GM15510 (cell line): ENCODE measurements around the gene KIAA0753.

ENCODE experiments used
- POLR2A ChIP-seq: IDR thresholded peaks from 3 replicates; pipeline ENCODE4 v1.6.1; 2011; ENCODE audit warnings: borderline replicate concordance; ENCODE audit not compliant: insufficient read length; ENCODE audit errors: extremely low read depth

The KIAA0753 gene

DNA sequence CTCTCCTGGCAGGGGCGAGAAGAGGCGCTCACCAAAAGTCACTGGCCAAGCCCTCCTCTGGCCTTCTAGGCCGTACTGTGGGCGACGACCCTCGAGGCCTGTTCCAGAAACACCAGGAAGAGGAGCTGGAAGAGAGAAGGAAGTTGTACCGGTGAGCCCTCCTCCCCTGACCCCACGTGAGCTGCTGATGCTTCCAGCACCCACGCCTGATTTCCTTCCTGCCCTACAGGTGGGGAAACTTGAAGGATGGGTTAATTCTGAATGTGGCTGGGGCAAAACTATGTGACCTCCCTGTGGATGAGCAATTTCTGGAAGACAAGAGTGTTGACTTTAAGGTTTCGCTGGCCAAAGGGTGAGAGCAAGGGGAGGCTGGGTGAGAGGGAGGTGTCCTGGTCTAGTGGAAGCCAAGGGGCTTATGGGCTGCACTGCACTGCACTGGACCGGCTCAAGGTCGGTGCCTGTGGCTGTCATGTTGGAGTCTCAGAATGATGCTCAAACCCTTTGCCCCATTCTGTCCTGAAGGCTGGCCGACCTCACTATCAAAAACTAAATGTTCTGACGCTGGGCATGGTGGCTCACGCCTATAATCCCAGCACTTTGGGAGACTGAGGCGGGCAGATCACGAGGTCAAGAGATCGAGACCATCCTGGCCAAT, 17.2 kb upstream of the KIAA0753 start:
- TF ChIP-seq POLR2A: no peak

DNA sequence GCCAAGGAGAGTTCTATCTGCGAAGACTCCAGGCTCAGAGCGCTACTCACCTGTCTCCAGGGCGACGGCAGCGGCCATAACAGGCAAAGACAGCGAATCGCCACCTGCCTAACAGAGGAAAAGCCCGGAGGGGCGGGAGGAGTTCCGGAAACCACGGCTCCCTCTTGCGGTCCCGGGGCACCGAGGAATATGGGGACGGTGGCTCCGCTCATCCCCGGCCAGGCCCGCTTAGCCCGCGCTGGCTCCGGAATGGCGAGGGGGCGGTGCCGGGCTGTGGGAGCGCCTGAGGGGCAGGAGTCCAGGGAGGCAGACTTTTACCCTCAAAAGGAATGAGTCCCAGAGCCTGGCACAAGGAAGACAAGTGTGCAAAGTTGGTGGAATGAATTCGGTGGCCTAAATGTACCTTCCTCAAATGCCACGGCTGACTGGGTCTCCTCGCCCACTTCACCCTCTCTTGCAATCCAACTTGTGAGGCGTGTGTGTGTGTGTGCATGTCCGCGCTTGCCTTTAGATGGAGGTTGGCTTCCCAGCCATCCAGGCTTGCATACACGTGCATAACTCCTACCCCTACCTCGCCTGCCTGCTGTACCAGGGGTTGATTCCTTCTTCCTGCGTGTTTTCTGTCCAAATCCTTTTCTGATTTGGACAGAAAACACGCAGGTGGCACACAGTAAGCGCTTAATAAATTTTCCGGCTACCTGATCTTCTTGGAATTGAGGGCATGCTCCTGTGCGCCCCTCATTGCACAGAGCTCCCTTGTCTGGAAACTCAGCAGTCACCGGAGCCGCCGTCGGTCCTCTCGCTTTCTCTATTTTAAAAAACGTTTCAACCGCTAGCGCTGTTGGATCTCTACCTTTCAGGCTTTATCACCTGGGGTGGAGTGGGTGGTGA, 14.6 kb upstream of the KIAA0753 start:
- TF ChIP-seq POLR2A: no peak

DNA sequence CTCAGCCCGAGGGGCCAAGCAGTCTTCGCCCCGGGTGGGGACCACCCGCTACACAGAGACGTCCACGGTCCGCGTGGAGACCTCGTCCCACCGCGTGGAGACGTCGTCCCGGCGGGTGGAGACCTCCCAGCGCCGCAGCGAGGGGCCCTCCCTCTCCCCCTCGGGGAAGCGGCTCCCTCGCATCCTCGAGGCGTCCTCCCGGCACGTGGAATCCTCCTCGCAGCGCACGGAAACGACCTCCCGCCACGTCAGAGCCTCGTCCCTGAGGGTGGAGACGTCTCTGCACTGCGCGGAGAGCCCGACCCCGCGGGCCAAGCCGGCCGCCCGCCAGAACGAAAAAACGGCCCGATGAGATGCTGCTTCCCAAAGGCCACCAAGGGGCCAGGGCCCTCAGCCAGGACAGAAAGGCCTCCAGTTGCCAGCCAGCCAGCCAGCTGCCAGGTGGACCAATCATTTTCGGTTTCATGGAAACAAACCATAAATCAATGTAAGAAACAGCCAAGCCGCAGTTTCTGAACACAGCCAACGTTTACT, 11.5 kb upstream of the KIAA0753 start:
- no peak for TF ChIP-seq POLR2A

DNA sequence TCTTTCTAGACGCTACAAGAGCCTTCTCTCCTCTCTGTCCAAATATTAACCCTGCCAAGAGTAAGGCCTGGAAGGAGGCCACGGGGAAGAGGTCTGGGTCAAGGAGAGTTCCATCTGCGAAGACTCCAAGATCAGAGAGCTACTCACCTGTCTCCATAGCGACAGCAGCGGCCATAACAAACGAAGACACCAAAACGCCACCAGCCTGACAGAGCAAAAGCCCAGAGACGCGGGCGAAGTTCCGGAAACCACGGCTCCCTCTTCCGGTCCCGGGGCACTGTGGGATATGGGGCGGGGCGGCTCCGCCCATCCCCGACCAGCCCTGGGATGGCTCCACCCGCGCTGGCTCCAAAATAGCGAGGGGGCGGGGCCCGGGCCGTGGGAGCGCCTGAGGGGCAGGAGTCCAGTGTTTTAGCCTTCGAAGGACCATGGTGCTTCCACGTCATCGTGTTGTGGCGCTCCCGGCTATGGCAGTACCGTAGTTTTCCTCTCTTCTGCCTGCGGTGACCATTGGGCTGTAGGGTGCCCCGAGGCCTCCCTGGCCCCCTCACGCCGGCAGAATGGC, 10.9 kb upstream of the KIAA0753 start, which contains the start of the genes C17orf100 and MED31:
Gene C17orf100 (plus strand): TSS at position 409 of the 565 bp plus-strand sequence. CDS start 152 bp downstream, at position 561.
Gene MED31 (minus strand): TSS at position 252 of the 565 bp plus-strand sequence. CDS start 77 bp downstream, at position 175.
- TF ChIP-seq POLR2A: peak; percentile 69

DNA sequence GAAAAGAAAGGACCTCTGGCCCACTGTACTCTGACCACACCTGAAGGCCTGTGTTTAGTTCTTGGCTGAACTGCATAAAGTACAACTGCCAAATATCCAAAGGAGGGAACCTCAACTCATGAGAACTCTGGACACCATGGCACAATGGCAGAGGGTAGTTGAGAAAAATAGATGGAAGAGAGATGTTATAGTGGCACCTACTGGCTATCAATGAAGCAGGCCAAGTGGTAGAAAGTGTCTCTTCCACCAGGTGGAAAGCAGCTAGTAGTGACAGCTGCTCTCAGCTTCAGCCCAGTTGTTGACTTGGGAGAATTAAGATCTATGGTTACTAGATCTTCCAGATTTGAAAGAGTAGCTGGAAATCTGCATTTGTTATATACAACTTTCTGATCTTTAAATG, 7.7 kb upstream of the KIAA0753 start:
- no peak for TF ChIP-seq POLR2A

DNA sequence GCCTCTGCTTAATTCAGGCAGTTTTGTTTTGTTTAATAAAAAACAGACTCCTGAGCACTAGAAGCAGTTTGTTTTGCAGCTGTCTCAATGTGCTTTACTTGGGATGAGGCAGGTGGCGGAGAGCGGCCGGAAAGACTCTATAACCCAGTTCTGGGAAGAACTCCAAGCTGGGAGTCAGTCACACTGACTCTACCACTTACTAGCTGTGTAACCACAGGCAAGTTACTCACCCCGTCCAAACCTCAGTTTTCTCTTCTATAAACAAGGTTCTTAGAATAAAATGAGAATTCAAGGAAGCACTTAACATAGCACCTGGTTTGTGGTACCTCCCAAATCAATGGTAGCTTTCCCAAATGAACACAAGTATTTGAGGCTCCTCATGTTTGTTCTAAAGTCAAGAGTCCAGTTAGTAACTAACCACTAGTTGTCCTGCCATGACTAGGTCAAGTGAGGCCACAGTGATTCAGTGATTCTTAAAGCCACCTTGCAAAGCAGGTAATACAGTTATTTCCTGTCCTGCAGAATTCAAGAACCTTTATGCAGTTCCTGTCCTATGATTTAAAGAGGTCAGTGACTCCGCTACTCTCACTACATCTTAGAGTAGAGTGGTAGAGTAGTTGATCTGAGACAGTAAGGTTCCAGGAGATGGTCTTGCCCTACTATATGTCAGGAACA, 3.1 kb upstream of the KIAA0753 start:
- TF ChIP-seq POLR2A: no peak

DNA sequence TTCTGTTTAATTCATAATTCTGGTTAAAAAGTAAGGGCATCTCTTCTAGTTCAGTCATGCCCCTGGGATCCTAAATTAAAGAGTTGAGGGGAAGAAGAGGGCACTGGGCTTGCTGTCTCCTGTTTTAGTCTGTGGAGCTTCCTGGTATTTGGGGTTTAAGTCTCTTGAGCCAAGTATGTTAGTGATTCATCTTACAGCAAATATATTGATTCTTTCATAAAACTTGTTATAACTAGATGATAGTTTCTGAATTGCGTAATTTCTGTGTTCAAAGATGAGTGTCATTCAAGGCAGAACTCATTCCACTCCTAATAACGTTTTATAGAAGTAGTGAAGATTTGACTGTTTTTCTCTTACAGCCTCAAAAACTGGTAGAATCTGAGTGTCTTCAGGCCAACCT, 2.1 kb upstream of the KIAA0753 start:
- TF ChIP-seq POLR2A: no peak

DNA sequence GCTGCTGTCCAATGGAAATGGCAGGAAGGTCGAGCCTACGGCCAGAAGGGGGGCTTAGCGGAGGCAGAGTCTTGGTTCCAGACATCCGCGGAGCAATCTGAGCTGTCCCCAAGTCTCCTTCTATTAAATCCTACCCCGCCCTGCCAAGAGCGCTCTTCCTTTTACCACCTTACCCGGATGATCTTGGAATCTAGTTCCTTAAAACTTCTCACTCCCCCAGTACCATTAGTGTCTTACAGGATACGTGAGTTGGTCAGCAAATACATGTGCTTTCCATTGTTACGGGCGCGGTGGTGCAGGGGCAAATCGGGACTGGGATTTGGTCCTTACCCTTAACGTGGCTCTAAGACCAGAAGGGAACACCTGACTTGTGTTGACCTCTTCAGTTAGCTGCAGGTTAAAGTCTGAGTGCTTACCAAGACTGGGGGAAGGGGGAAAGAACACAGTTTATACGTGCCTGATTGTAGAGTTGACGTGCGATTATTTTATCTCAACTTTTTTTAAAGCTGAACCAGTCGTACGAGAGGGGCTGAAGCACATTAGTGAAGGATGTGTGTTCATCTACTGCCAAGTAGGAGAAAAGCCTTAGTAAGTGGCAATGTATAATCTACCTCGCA, 844 bp upstream of the KIAA0753 start:
- TF ChIP-seq POLR2A: no peak

DNA sequence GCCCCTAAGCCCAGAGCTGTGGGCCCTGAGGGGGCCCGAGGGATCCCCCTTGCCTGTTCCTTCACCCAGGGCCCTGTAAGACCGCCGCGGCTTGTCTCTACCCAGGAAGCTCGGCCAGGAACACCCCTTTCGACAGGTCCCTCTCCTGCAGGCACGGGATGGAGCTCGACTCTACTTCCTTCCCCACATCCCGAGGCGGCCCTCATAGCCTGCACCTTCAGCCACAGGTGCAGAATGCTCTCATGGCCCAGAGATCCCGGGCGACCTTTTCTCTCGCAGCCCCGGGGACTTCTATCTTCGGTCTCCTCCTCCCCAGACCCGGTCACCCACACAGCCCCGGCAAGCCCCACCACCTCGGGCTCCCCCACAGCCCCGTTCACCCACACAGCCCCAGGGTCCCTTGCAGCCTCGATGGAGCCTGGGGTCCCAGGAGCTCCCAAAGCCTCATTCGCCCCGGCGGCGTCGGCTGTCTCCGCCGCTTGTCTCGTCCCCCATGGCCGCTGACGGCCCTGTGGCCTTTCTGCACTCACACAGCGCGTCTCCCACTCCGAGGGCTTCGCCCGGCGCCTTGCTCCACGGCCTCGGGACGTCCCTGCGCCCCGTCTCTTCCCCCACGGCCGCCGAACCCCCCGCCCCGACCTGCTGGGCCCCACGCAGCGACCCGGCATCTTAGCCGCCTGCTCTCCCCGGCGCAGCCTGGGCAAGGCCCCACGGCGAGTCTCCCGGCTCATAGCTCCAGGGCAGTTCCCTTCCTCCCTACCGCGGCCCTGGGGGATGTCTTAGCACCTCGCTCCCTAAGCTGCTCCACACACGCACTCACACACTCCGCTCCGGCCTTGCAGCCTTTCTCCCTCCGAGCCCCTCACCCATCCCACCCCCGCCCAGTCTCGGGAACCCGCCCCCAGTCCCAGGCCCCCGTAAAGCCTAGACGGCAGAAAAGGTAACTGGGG, 650 bp downstream of the KIAA0753 start:
- no peak for TF ChIP-seq POLR2A

DNA sequence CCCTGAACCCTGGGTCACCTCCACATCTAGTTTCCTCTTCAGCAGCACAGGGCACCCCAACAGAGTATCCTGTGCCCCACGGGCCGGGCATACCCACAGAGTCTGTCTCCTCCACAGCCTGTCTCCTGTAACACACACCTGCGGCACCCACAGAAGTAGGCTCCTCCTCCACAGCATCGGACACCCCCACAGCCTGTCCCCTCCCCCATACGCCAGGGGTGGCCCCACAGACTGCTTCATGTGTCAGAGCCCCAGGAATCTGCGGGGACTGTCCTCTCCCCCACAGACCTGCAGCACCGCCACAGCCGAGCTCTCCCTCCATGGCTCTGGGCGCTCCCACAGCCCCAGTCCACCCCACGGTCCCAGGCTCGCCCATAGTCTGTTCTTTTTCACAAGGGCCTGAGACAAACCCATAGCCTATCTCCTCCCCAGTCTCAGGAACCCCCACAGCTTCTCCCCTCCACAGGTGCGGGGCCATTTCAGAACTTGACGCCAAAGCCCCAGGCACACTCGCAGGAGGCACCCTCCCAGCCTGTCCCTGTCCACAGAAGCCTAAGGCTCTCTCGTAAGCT, 1.4 kb downstream of the KIAA0753 start:
- no peak for TF ChIP-seq POLR2A

DNA sequence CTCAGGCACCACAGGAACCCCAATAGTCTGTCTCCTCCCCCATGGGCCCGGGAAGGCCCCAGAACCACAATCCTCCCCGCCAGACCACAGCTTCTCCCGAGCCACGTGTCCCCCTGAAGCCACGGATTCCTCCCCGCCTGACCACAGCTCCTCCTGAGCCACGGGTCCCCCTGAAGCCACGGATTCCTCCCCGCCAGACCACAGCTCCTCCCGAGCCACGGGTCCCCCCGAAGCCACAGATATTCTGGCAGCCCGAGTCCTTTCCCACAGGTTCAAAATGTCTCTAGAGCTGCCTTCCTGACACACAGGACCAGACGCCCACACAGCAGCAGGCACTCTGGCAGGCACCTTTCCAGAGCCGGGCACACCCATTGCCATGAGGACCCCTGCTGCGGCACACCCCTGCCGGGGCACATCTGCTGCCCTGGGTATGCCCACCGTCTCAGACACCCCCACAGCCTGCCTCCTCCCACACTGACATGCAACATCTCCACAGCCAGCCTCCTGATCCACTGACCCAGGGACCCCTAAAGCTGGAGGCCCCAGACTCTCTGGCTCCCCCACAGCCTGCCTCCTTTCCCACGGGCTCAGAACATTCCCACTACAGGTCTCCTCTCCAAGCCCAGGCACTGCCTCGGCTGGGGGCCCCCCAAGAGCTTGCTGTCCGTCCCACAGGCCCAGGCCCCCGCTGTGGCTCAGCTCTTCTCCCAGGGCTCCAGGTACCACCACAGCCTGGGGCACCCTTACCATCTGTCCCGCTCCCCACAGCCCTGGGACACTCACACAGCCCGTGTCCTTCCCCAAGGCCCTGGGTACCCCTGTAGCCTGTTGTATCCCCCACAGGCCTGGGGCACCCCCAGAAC, 2.2 kb downstream of the KIAA0753 start:
- TF ChIP-seq POLR2A: no peak

DNA sequence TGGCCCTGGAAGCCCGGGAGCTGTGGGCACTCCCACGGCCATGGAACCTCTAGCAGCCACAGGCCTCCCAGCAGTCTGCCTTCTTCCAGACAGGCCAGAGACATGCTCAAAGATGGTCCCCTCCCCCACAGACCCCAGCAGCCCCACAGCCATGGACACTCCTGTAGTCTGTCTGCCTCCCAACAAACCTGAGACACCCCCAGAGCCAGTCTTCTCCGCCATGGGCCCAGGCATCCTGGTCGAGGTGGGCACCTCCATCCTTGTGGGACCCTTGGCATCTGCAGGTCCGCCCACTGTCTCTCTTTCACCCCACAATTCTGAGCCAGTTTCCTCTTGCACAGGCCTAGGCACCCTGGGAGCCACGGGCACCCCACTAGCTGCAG, 3.1 kb downstream of the KIAA0753 start:
- TF ChIP-seq POLR2A: no peak
